HG02763 (cell line): ENCODE results near the gene BLCAP.
"Not testable (repeated sequence)": the region's sequence is repeated elsewhere in the genome, so short reads cannot be mapped to it uniquely, and the experiment has no call there.

Experiments used
- ATAC-seq: cut with Tn5 transposase; IDR thresholded peaks from one replicate; pipeline ENCODE4 v1.9.1; 2021; ENCODE audit warnings: mild to moderate bottlenecking, moderate library complexity; ENCODE audit not compliant: unreplicated experiment

The BLCAP gene

DNA sequence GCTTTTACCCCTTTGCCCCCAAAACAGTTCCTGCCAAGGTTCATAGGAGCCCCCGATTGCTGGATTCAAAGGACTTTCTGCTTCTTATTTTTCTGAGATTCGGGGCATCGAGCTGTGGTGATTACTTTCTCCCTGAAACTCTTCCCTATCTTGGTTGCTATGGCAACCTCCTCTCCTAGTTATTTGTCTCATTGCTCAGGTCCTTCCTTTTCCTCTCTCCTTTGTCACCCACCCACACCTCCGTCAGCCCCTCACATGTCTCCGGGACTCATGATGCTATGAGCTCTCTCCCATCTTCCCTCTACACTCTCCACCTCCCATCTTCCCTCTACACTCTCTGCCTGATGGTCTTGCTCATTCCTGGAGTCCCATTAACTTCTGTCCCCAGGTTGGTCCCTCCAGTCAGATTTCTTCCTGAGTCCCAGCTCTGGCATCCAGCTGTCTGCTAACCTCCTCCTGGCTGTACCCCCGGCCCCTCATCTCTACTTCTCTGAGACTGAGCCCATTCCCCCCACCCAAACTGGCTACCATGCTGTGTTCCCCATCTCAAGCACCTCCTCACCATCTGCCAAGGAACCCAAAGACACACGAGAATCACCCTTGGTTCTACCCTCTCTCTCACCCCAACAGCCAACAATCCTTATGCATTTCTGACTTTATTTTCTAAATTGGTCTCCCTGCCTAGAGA lies 36.9 kb downstream of the BLCAP start:
- ATAC-seq: no peak

GRCh38 chr20:37486209-37486608 lies 41.5 kb downstream of the BLCAP start:
- ATAC-seq: not testable (repeated sequence)

- no peak for ATAC-seq
Observed at GRCh38 chr20:37484331-37484730, 43.3 kb downstream of the BLCAP start.

- no peak for ATAC-seq
Observed at GRCh38 chr20:37481610-37482009, 46.1 kb downstream of the BLCAP start.

GRCh38 chr20:37480919-37481318 lies 46.8 kb downstream of the BLCAP start:
- no peak for ATAC-seq

DNA sequence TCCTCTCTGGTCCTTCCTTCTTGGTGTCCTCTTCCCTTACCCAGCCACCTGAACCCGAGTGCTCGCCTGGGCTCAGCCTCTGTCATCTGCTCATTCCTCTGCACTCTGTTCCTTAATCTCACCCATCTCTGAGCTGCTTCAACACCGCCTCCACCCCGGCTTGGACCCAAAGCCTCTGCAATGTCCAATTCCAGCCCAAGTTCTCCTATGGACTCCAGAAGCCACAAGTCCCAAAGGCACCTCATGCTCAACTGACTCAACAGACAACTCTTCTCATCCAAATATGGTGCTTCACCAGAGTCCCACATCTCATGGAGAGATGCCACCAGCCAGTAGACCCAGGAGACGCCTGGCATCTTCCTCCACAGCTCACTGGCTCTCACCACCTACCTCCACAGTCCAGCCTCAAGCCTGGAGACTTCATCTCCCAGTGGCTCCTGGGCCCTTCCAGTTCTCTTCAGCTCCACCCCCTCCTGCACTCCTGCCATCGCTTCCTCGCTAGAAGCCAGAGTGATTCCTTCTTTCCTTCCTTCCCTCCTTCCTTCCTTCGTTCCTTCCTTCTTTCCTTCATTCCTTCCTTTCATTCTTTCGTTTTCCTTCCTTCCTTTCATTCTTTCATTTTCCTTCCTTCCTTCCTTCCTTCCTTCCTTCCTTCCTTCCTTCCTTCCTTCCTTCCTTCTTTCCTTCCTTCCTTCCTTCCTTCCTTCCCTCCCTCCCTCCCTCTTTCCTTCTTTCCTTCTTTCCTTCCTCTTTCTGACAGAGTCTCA lies 47.6 kb downstream of the BLCAP start:
- ATAC-seq: no peak

DNA sequence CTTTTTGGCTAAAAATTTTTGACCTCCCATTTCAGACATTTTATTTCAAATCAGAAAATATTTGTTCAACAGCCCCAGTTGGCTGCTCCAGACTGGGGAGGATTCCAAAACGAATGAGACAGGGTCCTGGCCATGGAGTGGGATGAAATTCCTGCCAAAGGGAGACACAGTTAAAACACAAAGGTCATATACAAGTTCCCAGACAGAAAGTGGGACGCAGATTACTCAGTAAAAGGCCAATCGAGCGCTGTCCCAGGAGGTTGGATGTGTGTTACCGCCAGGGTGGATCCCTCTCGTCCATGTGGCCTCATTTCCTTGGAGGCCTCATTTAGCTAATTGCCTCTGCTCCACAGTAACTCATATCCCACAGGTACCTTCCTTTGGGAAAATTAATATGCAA lies 48.4 kb downstream of the BLCAP start:
- no peak for ATAC-seq

DNA sequence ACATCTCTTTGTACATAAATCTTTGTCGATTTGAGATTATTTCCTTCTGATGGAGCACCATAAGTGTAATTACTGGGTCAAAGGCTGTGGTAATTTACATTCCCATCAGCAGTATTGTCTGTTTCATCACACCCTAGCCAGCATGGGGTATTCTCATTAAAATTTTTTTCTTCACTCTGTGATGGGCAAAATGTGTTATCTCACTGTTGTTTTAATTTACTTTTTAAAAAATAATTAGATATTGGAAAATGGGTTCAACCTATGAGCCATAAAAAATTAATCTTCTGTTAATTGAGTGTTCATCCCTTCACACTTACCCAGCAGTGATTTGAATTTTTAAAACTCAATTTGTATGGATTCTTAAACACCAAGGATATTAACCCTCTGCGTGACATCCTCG lies 50.6 kb downstream of the BLCAP start:
- no peak for ATAC-seq

DNA sequence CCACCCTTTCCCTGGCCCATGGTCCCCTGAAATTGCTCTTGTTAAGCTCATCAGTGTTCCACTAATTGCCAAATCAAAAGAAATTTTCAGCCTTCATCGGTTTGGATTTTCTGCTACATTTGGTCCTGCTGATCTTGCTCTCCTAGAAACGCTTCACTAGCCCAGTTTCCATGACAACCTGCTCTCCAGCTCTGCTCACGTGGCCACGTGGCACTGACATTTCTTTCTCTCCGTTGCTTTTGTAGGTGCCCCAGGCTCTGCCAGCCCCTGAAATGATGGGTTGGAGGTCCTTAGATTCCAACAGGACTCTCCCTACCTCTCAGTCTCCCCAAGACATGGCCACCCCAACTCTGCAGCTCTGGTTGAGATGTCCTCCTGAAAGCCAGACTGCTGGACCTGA lies 52.4 kb downstream of the BLCAP start:
- no peak for ATAC-seq

DNA sequence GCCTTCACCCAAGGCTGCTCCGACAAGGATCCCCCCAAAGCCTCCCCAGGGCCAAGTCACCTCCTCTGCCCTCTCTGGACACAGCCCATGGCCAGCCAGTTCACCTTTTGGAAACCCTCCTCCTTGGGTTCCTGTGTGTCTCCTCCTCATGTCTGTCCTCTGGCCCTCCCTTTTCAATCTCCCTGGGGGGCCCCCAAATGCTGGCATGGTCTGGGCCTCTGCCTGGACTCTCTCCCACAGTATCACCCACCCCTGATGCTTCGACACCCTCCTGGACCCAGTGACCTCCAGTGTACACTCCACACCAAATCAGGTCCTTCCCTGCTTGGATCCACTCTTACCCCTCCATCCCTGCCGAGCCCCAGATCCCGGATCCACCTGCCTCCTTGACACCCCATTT lies 53.3 kb downstream of the BLCAP start:
- ATAC-seq: no peak

- no peak for ATAC-seq
Observed at GRCh38 chr20:37473249-37474000, 54.3 kb downstream of the BLCAP start.

DNA sequence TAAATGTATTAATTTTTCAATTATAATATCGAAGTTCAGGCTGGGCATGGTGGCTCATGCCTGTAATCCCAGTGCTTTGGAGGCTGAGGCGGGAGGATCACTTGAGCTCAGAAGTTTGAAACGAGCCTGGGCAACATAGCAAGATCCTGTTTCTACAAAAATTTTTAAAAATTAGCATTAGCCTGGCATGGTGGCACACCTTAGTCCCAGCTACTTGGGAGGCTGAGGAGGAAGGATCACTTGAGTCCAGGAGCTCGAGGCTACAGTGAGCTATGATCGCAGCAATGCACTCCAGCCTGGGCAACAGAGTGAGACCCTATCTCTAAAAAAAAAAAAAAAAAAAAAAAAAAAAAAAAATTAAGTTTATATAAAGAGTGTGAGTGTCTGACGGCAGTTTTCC lies 55.2 kb downstream of the BLCAP start:
- ATAC-seq: not testable (repeated sequence)

GRCh38 chr20:37471741-37472235 lies 55.9 kb downstream of the BLCAP start:
- no peak for ATAC-seq

DNA sequence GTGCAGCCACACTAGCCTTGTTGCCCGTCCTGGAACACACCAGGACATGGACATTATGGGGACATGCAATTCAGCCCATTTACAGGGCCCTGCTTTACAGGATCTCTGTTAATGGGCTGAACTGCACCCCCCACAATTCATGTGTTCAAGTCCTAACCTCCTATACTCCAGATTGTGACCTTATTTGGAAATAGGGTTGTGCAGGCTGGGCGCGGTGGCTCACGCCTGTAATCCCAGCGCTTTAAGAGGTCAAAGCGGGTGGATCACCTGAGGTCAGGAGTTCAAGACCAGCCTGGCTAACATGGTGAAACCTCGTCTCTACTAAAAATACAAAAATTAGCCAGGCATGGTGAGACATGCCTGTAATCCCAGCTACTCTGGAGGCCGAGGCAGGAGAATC lies 57.5 kb downstream of the BLCAP start:
- ATAC-seq: not testable (repeated sequence)

GRCh38 chr20:37469531-37469930 lies 58.1 kb downstream of the BLCAP start:
- no peak for ATAC-seq

DNA sequence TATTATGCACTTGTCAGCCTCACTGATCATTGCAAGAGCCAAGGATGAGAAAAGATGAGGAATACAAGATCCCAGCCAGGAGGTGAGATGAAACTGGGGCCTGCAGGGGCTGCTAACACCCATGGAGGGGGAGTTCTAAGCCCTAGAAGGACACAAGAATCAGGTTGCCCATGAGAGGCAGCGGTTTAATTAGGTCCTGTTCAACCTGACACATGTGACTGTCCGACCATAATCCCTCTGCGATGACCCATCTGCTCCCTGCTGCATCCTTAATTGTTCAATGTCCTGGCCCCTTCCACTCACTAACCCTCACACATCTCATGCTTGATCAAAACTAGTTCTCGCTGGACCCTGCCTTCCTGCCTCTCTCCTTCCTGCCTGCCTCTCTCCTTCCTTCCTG lies 58.8 kb downstream of the BLCAP start:
- ATAC-seq: no peak
